ENCODE data around the gene ASIC4. TPM values are rescaled to one million over a fixed set of nuclear protein-coding genes. Genes with fewer than 3 reads are reported as not detected.

The ASIC4 gene
- total and polyA plus RNA-seq, 9 of the 15 experiments (the other 6 are each of a cell fraction or from before 2014, with no cell fraction given): 0.07 to 19.2 (median 4.8) TPM

- TF ChIP-seq YY1 (IDR thresholded peaks at IDR 0.05; ENCODE audit: borderline replicate concordance in 1 of 3, control insufficient read depth in 1 of 3, extremely low read depth in 1 of 3, insufficient read depth in 3 of 3, insufficient read length in 1 of 3, insufficient replicate concordance in 2 of 3, low read depth in 1 of 3, low read length in 2 of 3) (peak in 1 of 3 experiments; percentile 44), ARID3B (CRISPR knock-in tag; IDR thresholded peaks at IDR 0.05; ENCODE audit: borderline replicate concordance) (no peak), ARNT (IDR thresholded peaks at IDR 0.05) (peak in 1 of 2 experiments; percentile 35; a peak in 1 of 4 replicates), ARID1B (IDR thresholded peaks at IDR 0.05) (peak; percentile 98), ZNF445 (CRISPR knock-in tag; IDR thresholded peaks at IDR 0.05; ENCODE audit: low read depth) (no peak), THRA (IDR thresholded peaks at IDR 0.05) (no peak), CBX5 (IDR thresholded peaks at IDR 0.05; ENCODE audit: borderline replicate concordance, low read depth) (0 out of 2 replicates have a peak, but pooled peaks have one; percentile 11), POLR2AphosphoS5 (IDR thresholded peaks at IDR 0.05; ENCODE audit: control insufficient read depth, insufficient read depth, low read depth, low read length) (peak; percentile 87), MAX (CRISPR knock-in tag; IDR thresholded peaks at IDR 0.05) (peak; percentile 96), ZNF586 (CRISPR knock-in tag; conservative IDR thresholded peaks at IDR 0.05) (no peak), ZFPM2 (CRISPR knock-in tag; IDR thresholded peaks at IDR 0.05) (no peak), MECOM (CRISPR knock-in tag; IDR thresholded peaks at IDR 0.05) (no peak), ATF1 (CRISPR knock-in tag; IDR thresholded peaks at IDR 0.05) (no peak), ATF1 (tag; IDR thresholded peaks at IDR 0.05) (peak; percentile 86), ZNF507 (tag; conservative IDR thresholded peaks at IDR 0.05) (no peak), SMARCE1 (IDR thresholded peaks at IDR 0.05) (peak; percentile 94)
- TF ChIP-seq, protein P1, sequence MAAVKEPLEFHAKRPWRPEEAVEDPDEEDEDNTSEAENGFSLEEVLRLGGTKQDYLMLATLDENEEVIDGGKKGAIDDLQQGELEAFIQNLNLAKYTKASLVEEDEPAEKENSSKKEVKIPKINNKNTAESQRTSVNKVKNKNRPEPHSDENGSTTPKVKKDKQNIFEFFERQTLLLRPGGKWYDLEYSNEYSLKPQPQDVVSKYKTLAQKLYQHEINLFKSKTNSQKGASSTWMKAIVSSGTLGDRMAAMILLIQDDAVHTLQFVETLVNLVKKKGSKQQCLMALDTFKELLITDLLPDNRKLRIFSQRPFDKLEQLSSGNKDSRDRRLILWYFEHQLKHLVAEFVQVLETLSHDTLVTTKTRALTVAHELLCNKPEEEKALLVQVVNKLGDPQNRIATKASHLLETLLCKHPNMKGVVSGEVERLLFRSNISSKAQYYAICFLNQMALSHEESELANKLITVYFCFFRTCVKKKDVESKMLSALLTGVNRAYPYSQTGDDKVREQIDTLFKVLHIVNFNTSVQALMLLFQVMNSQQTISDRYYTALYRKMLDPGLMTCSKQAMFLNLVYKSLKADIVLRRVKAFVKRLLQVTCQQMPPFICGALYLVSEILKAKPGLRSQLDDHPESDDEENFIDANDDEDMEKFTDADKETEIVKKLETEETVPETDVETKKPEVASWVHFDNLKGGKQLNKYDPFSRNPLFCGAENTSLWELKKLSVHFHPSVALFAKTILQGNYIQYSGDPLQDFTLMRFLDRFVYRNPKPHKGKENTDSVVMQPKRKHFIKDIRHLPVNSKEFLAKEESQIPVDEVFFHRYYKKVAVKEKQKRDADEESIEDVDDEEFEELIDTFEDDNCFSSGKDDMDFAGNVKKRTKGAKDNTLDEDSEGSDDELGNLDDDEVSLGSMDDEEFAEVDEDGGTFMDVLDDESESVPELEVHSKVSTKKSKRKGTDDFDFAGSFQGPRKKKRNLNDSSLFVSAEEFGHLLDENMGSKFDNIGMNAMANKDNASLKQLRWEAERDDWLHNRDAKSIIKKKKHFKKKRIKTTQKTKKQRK (IDR thresholded peaks at IDR 0.05; ENCODE audit: borderline replicate concordance, low read depth, low read length): no peak
- TF ChIP-seq, protein P2, sequence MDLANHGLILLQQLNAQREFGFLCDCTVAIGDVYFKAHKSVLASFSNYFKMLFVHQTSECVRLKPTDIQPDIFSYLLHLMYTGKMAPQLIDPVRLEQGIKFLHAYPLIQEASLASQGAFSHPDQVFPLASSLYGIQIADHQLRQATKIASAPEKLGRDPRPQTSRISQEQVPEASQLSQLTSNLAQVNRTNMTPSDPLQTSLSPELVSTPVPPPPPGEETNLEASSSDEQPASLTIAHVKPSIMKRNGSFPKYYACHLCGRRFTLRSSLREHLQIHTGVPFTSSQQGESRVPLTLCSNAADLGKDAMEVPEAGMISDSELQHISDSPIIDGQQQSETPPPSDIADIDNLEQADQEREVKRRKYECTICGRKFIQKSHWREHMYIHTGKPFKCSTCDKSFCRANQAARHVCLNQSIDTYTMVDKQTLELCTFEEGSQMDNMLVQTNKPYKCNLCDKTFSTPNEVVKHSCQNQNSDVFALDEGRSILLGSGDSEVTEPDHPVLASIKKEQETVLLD (IDR thresholded peaks at IDR 0.05): peak; percentile 83
Observed at GRCh38 chr2:219514196-219514761, at the start of gene ASIC4 (continued).

Measured in K562 (cell line).